ENCODE results near the gene MCM7. TPM values are rescaled to one million over a fixed set of nuclear protein-coding genes. Genes with fewer than 3 reads are reported as not detected.

Gene MCM7
- total RNA-seq, 1 experiment from 2014 or later = 109 TPM

GRCh38 chr7:100088621-100089457 lies 12.4 kb downstream of the MCM7 start, which contains the start of gene COPS6:
TSS of gene COPS6 (plus strand) at chr7:100088969. CDS start at chr7:100088991, 22 bp downstream.
- Histone ChIP-seq H3K4me2 (ENCODE audit: low read depth, low read length, poor library complexity, severe bottlenecking) (peak within 1 kb of the TSS; percentile 96), H3K4me3 (ENCODE audit: low read length) (peak within 1 kb of the TSS; percentile 96), H3K4me1 (ENCODE audit: low read length) (peaks cover 20% of the 10 kb centered on the region), H3K79me2 (ENCODE audit: low read length) (peaks cover 11% of the 10 kb centered on the region), H3K36me3 (ENCODE audit: insufficient read depth, low read length) (peaks cover 9% of the 10 kb centered on the region; the same call in 1 of the 2 replicates), H3K9me3 (ENCODE audit: low read length) (no peaks in the 10 kb centered on the region), H2AFZ (ENCODE audit: low read length) (peak within 1 kb of the TSS; percentile 77), H3K27ac (ENCODE audit: low read length) (peak within 1 kb of the TSS; percentile 55; the same call in 1 of the 2 replicates), H3K9me2 (replicated peaks; ENCODE audit: insufficient read depth, low read length) (no peaks in the 10 kb centered on the region), H4K20me1 (ENCODE audit: insufficient read depth, low read depth, low read length) (no peaks in the 10 kb centered on the region), H3K9ac (ENCODE audit: low read length) (peak within 1 kb of the TSS; percentile 94), H3K27me3 (ENCODE audit: low read length) (no peaks in the 10 kb centered on the region)
- peak; percentile 93 for DNase-seq

- Histone ChIP-seq H2AFZ (ENCODE audit: low read length) (peak overlapping the region; percentile 77), H3K4me3 (ENCODE audit: low read length) (peak overlapping the region; percentile 96), H3K4me1 (ENCODE audit: low read length) (peaks cover 20% of the 10 kb centered on the region), H3K27me3 (ENCODE audit: low read length) (no peaks in the 10 kb centered on the region), H3K27ac (ENCODE audit: low read length) (peak overlapping the region; percentile 55; the same call in 1 of the 2 replicates), H3K4me2 (ENCODE audit: low read depth, low read length, poor library complexity, severe bottlenecking) (peak overlapping the region; percentile 96), H3K9me2 (replicated peaks; ENCODE audit: insufficient read depth, low read length) (no peaks in the 10 kb centered on the region), H3K9me3 (ENCODE audit: low read length) (no peaks in the 10 kb centered on the region), H3K79me2 (ENCODE audit: low read length) (peaks cover 11% of the 10 kb centered on the region), H3K36me3 (ENCODE audit: insufficient read depth, low read length) (peaks cover 4% of the 10 kb centered on the region; the same call in 1 of the 2 replicates), H3K9ac (ENCODE audit: low read length) (peak overlapping the region; percentile 94), H4K20me1 (ENCODE audit: insufficient read depth, low read depth, low read length) (no peaks in the 10 kb centered on the region)
- peak; percentile 59 for DNase-seq
Measured at GRCh38 chr7:100088095-100088620, 13.0 kb downstream of the MCM7 start.

- H3K4me2 ChIP-seq (ENCODE audit: low read depth, low read length, poor library complexity, severe bottlenecking) = no peak overlapping the region
- no peaks in the 10 kb centered on the region for H3K27me3 ChIP-seq (ENCODE audit: low read length)
- no peaks in the 10 kb centered on the region; the same call in 1 of the 2 replicates for H3K36me3 ChIP-seq (ENCODE audit: insufficient read depth, low read length)
- no peaks in the 10 kb centered on the region for H3K9me3 ChIP-seq (ENCODE audit: low read length)
- no peak overlapping the region for H3K27ac ChIP-seq (ENCODE audit: low read length)
- H2AFZ ChIP-seq (ENCODE audit: low read length) = no peak overlapping the region
- no peaks in the 10 kb centered on the region for H3K9me2 ChIP-seq (replicated peaks; ENCODE audit: insufficient read depth, low read length)
- peaks cover 11% of the 10 kb centered on the region for H3K79me2 ChIP-seq (ENCODE audit: low read length)
- DNase-seq = no peak
- H3K4me3 ChIP-seq (ENCODE audit: low read length) = no peak overlapping the region
- no peaks in the 10 kb centered on the region for H4K20me1 ChIP-seq (ENCODE audit: insufficient read depth, low read depth, low read length)
- peaks cover 27% of the 10 kb centered on the region for H3K4me1 ChIP-seq (ENCODE audit: low read length)
- H3K9ac ChIP-seq (ENCODE audit: low read length) = no peak overlapping the region
Measured at GRCh38 chr7:100087055-100087750, 14.0 kb downstream of the MCM7 start.

- no peaks in the 10 kb centered on the region for H3K27me3 ChIP-seq (ENCODE audit: low read length)
- no peaks in the 10 kb centered on the region; the same call in 1 of the 2 replicates for H3K36me3 ChIP-seq (ENCODE audit: insufficient read depth, low read length)
- H3K4me3 ChIP-seq (ENCODE audit: low read length) = no peak overlapping the region
- H2AFZ ChIP-seq (ENCODE audit: low read length) = no peak overlapping the region
- H4K20me1 ChIP-seq (ENCODE audit: insufficient read depth, low read depth, low read length) = no peaks in the 10 kb centered on the region
- H3K9me3 ChIP-seq (ENCODE audit: low read length) = no peaks in the 10 kb centered on the region
- no peaks in the 10 kb centered on the region for H3K9me2 ChIP-seq (replicated peaks; ENCODE audit: insufficient read depth, low read length)
- H3K4me2 ChIP-seq (ENCODE audit: low read depth, low read length, poor library complexity, severe bottlenecking) = no peak overlapping the region
- no peak overlapping the region for H3K9ac ChIP-seq (ENCODE audit: low read length)
- no peak for DNase-seq
- H3K27ac ChIP-seq (ENCODE audit: low read length) = no peak overlapping the region
- H3K79me2 ChIP-seq (ENCODE audit: low read length) = peaks cover 21% of the 10 kb centered on the region
- peaks cover 32% of the 10 kb centered on the region for H3K4me1 ChIP-seq (ENCODE audit: low read length)
Measured at GRCh38 chr7:100085515-100085914, 15.7 kb downstream of the MCM7 start.

GRCh38 chr7:100082978-100083377 lies 18.2 kb downstream of the MCM7 start:
- no peak overlapping the region for H3K4me3 ChIP-seq (ENCODE audit: low read length)
- H3K79me2 ChIP-seq (ENCODE audit: low read length) = peaks cover 33% of the 10 kb centered on the region
- H3K27me3 ChIP-seq (ENCODE audit: low read length) = no peaks in the 10 kb centered on the region
- no peaks in the 10 kb centered on the region for H3K9me2 ChIP-seq (replicated peaks; ENCODE audit: insufficient read depth, low read length)
- peaks cover 19% of the 10 kb centered on the region for H3K4me1 ChIP-seq (ENCODE audit: low read length)
- H4K20me1 ChIP-seq (ENCODE audit: insufficient read depth, low read depth, low read length) = no peaks in the 10 kb centered on the region
- H3K27ac ChIP-seq (ENCODE audit: low read length) = no peak overlapping the region
- H3K4me2 ChIP-seq (ENCODE audit: low read depth, low read length, poor library complexity, severe bottlenecking) = peak overlapping the region; percentile 64
- H3K36me3 ChIP-seq (ENCODE audit: insufficient read depth, low read length) = peaks cover 21% of the 10 kb centered on the region
- H2AFZ ChIP-seq (ENCODE audit: low read length) = no peak overlapping the region
- H3K9ac ChIP-seq (ENCODE audit: low read length) = no peak overlapping the region
- no peak for DNase-seq
- no peaks in the 10 kb centered on the region for H3K9me3 ChIP-seq (ENCODE audit: low read length)

GRCh38 chr7:100081535-100082102 lies 19.6 kb downstream of the MCM7 start, which contains the start of gene ZNF3:
TSS of gene ZNF3 (minus strand) at chr7:100081723. CDS start at chr7:100077357, 4,366 bp downstream.
- DNase-seq = peak; percentile 99
- H3K4me3 ChIP-seq (ENCODE audit: low read length) = peak within 1 kb of the TSS; percentile 98
- peak within 1 kb of the TSS; percentile 58 for H2AFZ ChIP-seq (ENCODE audit: low read length)

GRCh38 chr7:100080907-100081534 lies 20.2 kb downstream of the MCM7 start:
- DNase-seq = peak; percentile 57
- Histone ChIP-seq H3K27ac (ENCODE audit: low read length) (peak overlapping the region; percentile 38; the same call in 1 of the 2 replicates), H3K4me1 (ENCODE audit: low read length) (peaks cover 18% of the 10 kb centered on the region), H4K20me1 (ENCODE audit: insufficient read depth, low read depth, low read length) (no peaks in the 10 kb centered on the region), H3K4me3 (ENCODE audit: low read length) (peak overlapping the region; percentile 98), H3K4me2 (ENCODE audit: low read depth, low read length, poor library complexity, severe bottlenecking) (peak overlapping the region; percentile 95), H3K27me3 (ENCODE audit: low read length) (no peaks in the 10 kb centered on the region), H3K36me3 (ENCODE audit: insufficient read depth, low read length) (peaks cover 35% of the 10 kb centered on the region), H3K9ac (ENCODE audit: low read length) (peak overlapping the region; percentile 96), H3K9me3 (ENCODE audit: low read length) (no peaks in the 10 kb centered on the region), H3K79me2 (ENCODE audit: low read length) (peaks cover 42% of the 10 kb centered on the region), H2AFZ (ENCODE audit: low read length) (no peak overlapping the region), H3K9me2 (replicated peaks; ENCODE audit: insufficient read depth, low read length) (no peaks in the 10 kb centered on the region)

More at GRCh38 chr7:100081535-100082102, 19.6 kb downstream of the MCM7 start, which contains the start of gene ZNF3:
- H3K36me3 ChIP-seq (ENCODE audit: insufficient read depth, low read length) = peaks cover 31% of the 10 kb centered on the region
- peaks cover 42% of the 10 kb centered on the region for H3K79me2 ChIP-seq (ENCODE audit: low read length)
- H3K4me2 ChIP-seq (ENCODE audit: low read depth, low read length, poor library complexity, severe bottlenecking) = peak within 1 kb of the TSS; percentile 95
- H3K27me3 ChIP-seq (ENCODE audit: low read length) = no peaks in the 10 kb centered on the region
- no peaks in the 10 kb centered on the region for H3K9me2 ChIP-seq (replicated peaks; ENCODE audit: insufficient read depth, low read length)
- H3K4me1 ChIP-seq (ENCODE audit: low read length) = peaks cover 18% of the 10 kb centered on the region
- H4K20me1 ChIP-seq (ENCODE audit: insufficient read depth, low read depth, low read length) = no peaks in the 10 kb centered on the region
- H3K9me3 ChIP-seq (ENCODE audit: low read length) = no peaks in the 10 kb centered on the region
- H3K9ac ChIP-seq (ENCODE audit: low read length) = peak within 1 kb of the TSS; percentile 96
- peak within 1 kb of the TSS; percentile 38; the same call in 1 of the 2 replicates for H3K27ac ChIP-seq (ENCODE audit: low read length)

All from Karpas-422 (cell line).